PC-9 (cell line): Measurements from ENCODE around the gene KISS1.

Source experiments
- EZH2 ChIP-seq: fragments of 200-600 bp; sonication (generic); IDR thresholded peaks from 2 replicates; pipeline ENCODE4 v1.8.0; 2017; ENCODE audit warnings: antibody characterized with exemption, low read depth
- TF ChIP-seq, protein P1 (sequence below): fragments of 200-600 bp; sonication (generic); conservative IDR thresholded peaks from 2 replicates; pipeline ENCODE4 v1.6.1; 2017; ENCODE audit warnings: mixed run types, antibody characterized with exemption, mild to moderate bottlenecking, moderate library complexity

DNA sequence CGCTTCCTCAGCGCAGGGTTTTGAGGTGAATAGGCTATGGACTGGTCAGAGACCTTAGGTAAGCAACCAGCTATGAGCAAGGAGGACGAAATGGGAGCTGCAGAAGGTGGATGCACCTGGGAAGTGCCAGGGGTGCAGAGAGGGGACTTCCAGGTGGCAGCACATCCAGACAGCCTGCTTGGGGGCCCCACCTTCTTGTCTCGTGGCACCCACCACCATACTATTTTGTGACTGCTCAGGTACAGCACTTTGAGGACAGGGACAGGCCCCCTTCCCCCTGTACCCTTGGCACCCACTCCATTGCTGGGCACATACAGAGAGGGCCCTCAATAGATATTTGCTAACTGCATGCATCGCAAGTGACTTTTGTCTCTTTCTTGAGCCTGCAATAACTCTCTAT lies 777 bp upstream of the KISS1 start:
- TF ChIP-seq, protein P1, sequence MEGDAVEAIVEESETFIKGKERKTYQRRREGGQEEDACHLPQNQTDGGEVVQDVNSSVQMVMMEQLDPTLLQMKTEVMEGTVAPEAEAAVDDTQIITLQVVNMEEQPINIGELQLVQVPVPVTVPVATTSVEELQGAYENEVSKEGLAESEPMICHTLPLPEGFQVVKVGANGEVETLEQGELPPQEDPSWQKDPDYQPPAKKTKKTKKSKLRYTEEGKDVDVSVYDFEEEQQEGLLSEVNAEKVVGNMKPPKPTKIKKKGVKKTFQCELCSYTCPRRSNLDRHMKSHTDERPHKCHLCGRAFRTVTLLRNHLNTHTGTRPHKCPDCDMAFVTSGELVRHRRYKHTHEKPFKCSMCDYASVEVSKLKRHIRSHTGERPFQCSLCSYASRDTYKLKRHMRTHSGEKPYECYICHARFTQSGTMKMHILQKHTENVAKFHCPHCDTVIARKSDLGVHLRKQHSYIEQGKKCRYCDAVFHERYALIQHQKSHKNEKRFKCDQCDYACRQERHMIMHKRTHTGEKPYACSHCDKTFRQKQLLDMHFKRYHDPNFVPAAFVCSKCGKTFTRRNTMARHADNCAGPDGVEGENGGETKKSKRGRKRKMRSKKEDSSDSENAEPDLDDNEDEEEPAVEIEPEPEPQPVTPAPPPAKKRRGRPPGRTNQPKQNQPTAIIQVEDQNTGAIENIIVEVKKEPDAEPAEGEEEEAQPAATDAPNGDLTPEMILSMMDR = no peak
- TF ChIP-seq EZH2 = no peak
